ENCODE data around the gene CEMP1. TPM values are rescaled to one million over a fixed set of nuclear protein-coding genes. Genes with fewer than 3 reads are reported as not detected.
A peak's percentile ranks its signal among the peaks of the same experiment; 100 is the strongest.

Gene CEMP1
- total RNA-seq, 1 experiment from 2014 or later = 0.15 TPM

GRCh38 chr16:2518823-2519710 lies 12.1 kb downstream of the CEMP1 start:
- H3K4me3 Mint-ChIP-seq = peak overlapping the region; percentile 62
- ChIA-PET POLR2A (interaction anchor here (3.7 kb wide), 1 partner anchor 12 kb away, joined by 17 read pairs; the partner anchor contains the start of gene CEMP1), CTCF (interaction anchor here (0.7 to 1.8 kb wide), 6 partner anchors 8 to 324 kb away, joined by 3 to 13 read pairs (median 4); partner anchors contain the start of gene CEMP1)
- no peaks in the 10 kb centered on the region; the same call in 1 of the 2 replicates for H3K36me3 Mint-ChIP-seq
- TF ChIP-seq E2F1 (CRISPR knock-in tag; IDR thresholded peaks at IDR 0.05) (no peak), HMGXB4 (CRISPR knock-in tag; IDR thresholded peaks at IDR 0.05) (no peak), ZBTB43 (CRISPR knock-in tag; IDR thresholded peaks at IDR 0.05) (no peak), ZNF396 (CRISPR knock-in tag; IDR thresholded peaks at IDR 0.05; ENCODE audit: borderline replicate concordance) (no peak), ZNF219 (CRISPR knock-in tag; IDR thresholded peaks at IDR 0.05; ENCODE audit: borderline replicate concordance) (no peak), ARID4B (CRISPR knock-in tag; IDR thresholded peaks at IDR 0.05; ENCODE audit: borderline replicate concordance) (no peak), MYBL2 (CRISPR knock-in tag; IDR thresholded peaks at IDR 0.05) (no peak), SP1 (CRISPR knock-in tag; conservative IDR thresholded peaks at IDR 0.05) (no peak), ZNF138 (CRISPR knock-in tag; conservative IDR thresholded peaks at IDR 0.05) (no peak), ZNF121 (CRISPR knock-in tag; IDR thresholded peaks at IDR 0.05) (no peak), ATF1 (CRISPR knock-in tag; IDR thresholded peaks at IDR 0.05) (no peak), ESRRA (CRISPR knock-in tag; IDR thresholded peaks at IDR 0.05; ENCODE audit: borderline replicate concordance) (no peak), ZBTB21 (CRISPR knock-in tag; IDR thresholded peaks at IDR 0.05; ENCODE audit: borderline replicate concordance) (no peak)
- H3K27ac Mint-ChIP-seq = peak overlapping the region; percentile 97
- DNase-seq (ENCODE audit: low spot score) = no peak
- H3K4me1 Mint-ChIP-seq = peaks cover 26% of the 10 kb centered on the region
- ATAC-seq = no peak
- no peaks in the 10 kb centered on the region for H3K9me3 Mint-ChIP-seq
- H3K27me3 Mint-ChIP-seq (ENCODE audit: low read depth) = no peaks in the 10 kb centered on the region

- Mint-ChIP-seq H3K9me3 (no peaks in the 10 kb centered on the region), H3K27me3 (ENCODE audit: low read depth) (no peaks in the 10 kb centered on the region), H3K27ac (no peak overlapping the region), H3K4me3 (no peak overlapping the region), H3K4me1 (peaks cover 26% of the 10 kb centered on the region), H3K36me3 (no peaks in the 10 kb centered on the region; the same call in 1 of the 2 replicates)
- ChIA-PET POLR2A (interaction anchor here (3.7 kb wide), 1 partner anchor 13 kb away, joined by 17 read pairs; the partner anchor contains the start of gene CEMP1), CTCF (interaction anchor here (1.1 kb wide), 1 partner anchor 323 kb away, joined by 4 read pairs; no protein-coding TSS in a partner anchor)
- ATAC-seq (no peak), DNase-seq (ENCODE audit: low spot score) (no peak)
- TF ChIP-seq E2F1 (CRISPR knock-in tag; IDR thresholded peaks at IDR 0.05) (no peak), ZMAT4 (CRISPR knock-in tag; IDR thresholded peaks at IDR 0.05) (no peak), MLX (CRISPR knock-in tag; IDR thresholded peaks at IDR 0.05) (no peak), NR2C2 (CRISPR knock-in tag; IDR thresholded peaks at IDR 0.05) (no peak), ESRRA (CRISPR knock-in tag; IDR thresholded peaks at IDR 0.05; ENCODE audit: borderline replicate concordance) (no peak)
These were observed 13.1 kb downstream of the CEMP1 start for GRCh38 chr16:2517954-2518605.
